Esophagus muscularis mucosa (tissue), 3 donors: Measurements from ENCODE around the gene C1orf146.

ENCODE experiments used
- CTCF ChIP-seq, 3 experiments: fragments of 200-600 bp in 2 of 3; fragments of 450-650 bp in 1 of 3; sonication (generic) in 2 of 3; IDR thresholded peaks; one replicate each; pipeline ENCODE4 v1.5.1; 2017 to 2019; ENCODE audit warnings: antibody characterized with exemption in 3 of 3, mild to moderate bottlenecking in 2 of 3, moderate library complexity in 1 of 3
- POLR2AphosphoS5 ChIP-seq, 2 donors: sonication (generic); formaldehyde crosslinking; IDR thresholded peaks; one replicate each; pipeline ENCODE4 v1.6.1; 2017; ENCODE audit warnings: antibody characterized with exemption in 2 of 2

- TF ChIP-seq CTCF (IDR thresholded peaks at IDR 0.05) (no peak), POLR2AphosphoS5 (IDR thresholded peaks at IDR 0.05) (no peak)
Measured at GRCh38 chr1:92188436-92189255, 29.1 kb upstream of the C1orf146 start.
